Nephron progenitor cell (in vitro differentiated cells): ENCODE data around the gene GALNS.

Source experiments
- DNase-seq: peaks from one replicate; pipeline ENCODE4 v3.0.0; 2021
- H3K27ac Mint-ChIP-seq: 2 replicates; pipeline ENCODE4 v1.8.0; 2021; ENCODE audit warnings: mild to moderate bottlenecking, moderate library complexity, mixed read lengths
- H3K27me3 Mint-ChIP-seq: 2 replicates; pipeline ENCODE4 v1.8.0; 2021; ENCODE audit warnings: mild to moderate bottlenecking, low read depth, mixed read lengths; ENCODE audit not compliant: poor library complexity
- H3K36me3 Mint-ChIP-seq: 2 replicates; pipeline ENCODE4 v1.8.0; 2021; ENCODE audit warnings: low read depth, mixed read lengths
- H3K4me1 Mint-ChIP-seq: 2 replicates; pipeline ENCODE4 v1.8.0; 2021; ENCODE audit warnings: mixed read lengths
- H3K4me3 Mint-ChIP-seq: 2 replicates; pipeline ENCODE4 v1.8.0; 2021; ENCODE audit warnings: mild to moderate bottlenecking, moderate library complexity, mixed read lengths
- H3K9me3 Mint-ChIP-seq: 2 replicates; pipeline ENCODE4 v1.8.0; 2021; ENCODE audit warnings: mild to moderate bottlenecking, moderate library complexity, mixed read lengths
- TF ChIP-seq, protein P1 (sequence below): fragments of 200-600 bp; sonication (generic); IDR thresholded peaks from 2 replicates; pipeline ENCODE4 v1.5.0; 2021; ENCODE audit warnings: antibody characterized with exemption

The GALNS gene

GRCh38 chr16:88836791-88837190 lies 20.0 kb downstream of the GALNS start:
- Mint-ChIP-seq H3K9me3 (no peaks in the 10 kb centered on the region), H3K4me1 (peaks cover 6% of the 10 kb centered on the region), H3K27me3 (peaks cover 9% of the 10 kb centered on the region), H3K4me3 (no peak overlapping the region), H3K36me3 (no peaks in the 10 kb centered on the region), H3K27ac (no peak overlapping the region)
- no peak for DNase-seq
- TF ChIP-seq, protein P1, sequence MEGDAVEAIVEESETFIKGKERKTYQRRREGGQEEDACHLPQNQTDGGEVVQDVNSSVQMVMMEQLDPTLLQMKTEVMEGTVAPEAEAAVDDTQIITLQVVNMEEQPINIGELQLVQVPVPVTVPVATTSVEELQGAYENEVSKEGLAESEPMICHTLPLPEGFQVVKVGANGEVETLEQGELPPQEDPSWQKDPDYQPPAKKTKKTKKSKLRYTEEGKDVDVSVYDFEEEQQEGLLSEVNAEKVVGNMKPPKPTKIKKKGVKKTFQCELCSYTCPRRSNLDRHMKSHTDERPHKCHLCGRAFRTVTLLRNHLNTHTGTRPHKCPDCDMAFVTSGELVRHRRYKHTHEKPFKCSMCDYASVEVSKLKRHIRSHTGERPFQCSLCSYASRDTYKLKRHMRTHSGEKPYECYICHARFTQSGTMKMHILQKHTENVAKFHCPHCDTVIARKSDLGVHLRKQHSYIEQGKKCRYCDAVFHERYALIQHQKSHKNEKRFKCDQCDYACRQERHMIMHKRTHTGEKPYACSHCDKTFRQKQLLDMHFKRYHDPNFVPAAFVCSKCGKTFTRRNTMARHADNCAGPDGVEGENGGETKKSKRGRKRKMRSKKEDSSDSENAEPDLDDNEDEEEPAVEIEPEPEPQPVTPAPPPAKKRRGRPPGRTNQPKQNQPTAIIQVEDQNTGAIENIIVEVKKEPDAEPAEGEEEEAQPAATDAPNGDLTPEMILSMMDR: no peak

- Mint-ChIP-seq H3K4me3 (no peak overlapping the region), H3K9me3 (no peaks in the 10 kb centered on the region), H3K27me3 (peaks cover 9% of the 10 kb centered on the region), H3K27ac (no peak overlapping the region), H3K4me1 (peaks cover 6% of the 10 kb centered on the region), H3K36me3 (no peaks in the 10 kb centered on the region)
- no peak for DNase-seq
- TF ChIP-seq, protein P1: no peak
Observed at GRCh38 chr16:88835818-88836217, 20.9 kb downstream of the GALNS start.

- H3K27me3 Mint-ChIP-seq: peaks cover 9% of the 10 kb centered on the region
- H3K36me3 Mint-ChIP-seq: no peaks in the 10 kb centered on the region
- H3K27ac Mint-ChIP-seq: peak overlapping the region; percentile 59
- no peak overlapping the region for H3K4me3 Mint-ChIP-seq
- TF ChIP-seq, protein P1: no peak
- H3K9me3 Mint-ChIP-seq: no peaks in the 10 kb centered on the region
- no peak for DNase-seq
- H3K4me1 Mint-ChIP-seq: peaks cover 8% of the 10 kb centered on the region
Observed at GRCh38 chr16:88835383-88835782, 21.4 kb downstream of the GALNS start.

- Mint-ChIP-seq H3K36me3 (no peaks in the 10 kb centered on the region), H3K4me1 (peaks cover 13% of the 10 kb centered on the region), H3K4me3 (no peak overlapping the region), H3K27ac (no peak overlapping the region), H3K27me3 (peaks cover 9% of the 10 kb centered on the region), H3K9me3 (no peaks in the 10 kb centered on the region)
- TF ChIP-seq, protein P1: no peak
- DNase-seq: no peak
Observed at GRCh38 chr16:88834670-88835069, 22.1 kb downstream of the GALNS start.

DNA sequence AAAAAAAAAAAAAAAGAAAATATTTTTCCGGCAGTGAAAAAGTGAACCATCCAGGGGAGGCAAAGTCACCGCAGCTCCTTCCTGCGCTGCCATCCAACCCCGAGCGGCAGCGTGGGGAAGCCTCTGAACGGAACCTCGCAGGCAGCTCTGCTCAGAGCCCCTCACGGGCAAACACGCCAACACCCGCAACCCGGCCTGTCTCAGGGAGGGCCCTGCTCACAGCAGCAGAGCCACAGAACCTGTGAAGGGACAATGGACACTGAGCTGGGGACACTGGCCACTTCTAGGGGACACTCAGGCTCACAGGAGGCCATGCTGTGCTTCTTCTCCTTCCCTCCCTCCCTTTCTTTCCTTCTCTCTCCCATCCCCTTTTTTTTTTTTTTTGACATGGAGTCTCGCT lies 23.7 kb downstream of the GALNS start:
- Mint-ChIP-seq H3K4me3 (no peak overlapping the region), H3K27me3 (peaks cover 11% of the 10 kb centered on the region), H3K27ac (no peak overlapping the region), H3K4me1 (peaks cover 13% of the 10 kb centered on the region), H3K36me3 (no peaks in the 10 kb centered on the region), H3K9me3 (no peaks in the 10 kb centered on the region)
- no peak for DNase-seq
- TF ChIP-seq, protein P1: no peak

DNA sequence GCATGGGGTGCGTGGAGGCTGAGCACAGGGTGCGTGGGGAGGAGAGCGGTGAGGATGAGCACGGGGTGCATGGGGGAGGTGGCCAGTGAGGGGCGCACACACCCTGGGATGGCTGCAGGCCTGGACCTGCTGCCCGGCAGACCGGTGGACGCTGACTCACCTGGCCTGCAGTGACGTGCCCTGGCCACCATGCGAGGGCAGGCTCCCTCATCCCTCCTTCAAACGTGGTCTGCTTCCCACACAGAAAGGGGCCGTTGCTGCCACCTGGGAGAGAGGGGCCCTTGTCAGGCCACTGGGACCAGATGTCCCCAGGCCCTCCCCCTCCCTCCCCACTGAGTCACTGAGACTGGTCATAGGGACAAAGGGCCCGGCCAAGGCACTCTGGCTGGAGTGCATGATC lies 24.9 kb downstream of the GALNS start:
- TF ChIP-seq, protein P1: no peak
- Mint-ChIP-seq H3K27me3 (peaks cover 11% of the 10 kb centered on the region), H3K27ac (no peak overlapping the region), H3K36me3 (no peaks in the 10 kb centered on the region), H3K9me3 (no peaks in the 10 kb centered on the region), H3K4me3 (no peak overlapping the region), H3K4me1 (peaks cover 13% of the 10 kb centered on the region)
- no peak for DNase-seq
